Endothelial cell of umbilical vein (primary cell): Measurements from ENCODE around the gene ARHGAP45.

ENCODE experiments used
- CTCF ChIP-seq, 2 donors: IDR thresholded peaks; 1 replicate in 1 of 2; 2 replicates in 1 of 2; pipeline ENCODE4 v1.5.1; 2011; ENCODE audit warnings: low read length in 2 of 2, mild to moderate bottlenecking in 2 of 2, moderate library complexity in 2 of 2, control low read depth in 1 of 2, inconsistent platforms in 1 of 2, low read depth in 1 of 2; ENCODE audit not compliant: insufficient read depth in 1 of 2; ENCODE audit errors: extremely low read depth in 1 of 2
- EZH2 ChIP-seq: IDR thresholded peaks from 2 replicates; pipeline ENCODE4 v1.6.1; 2012; ENCODE audit warnings: borderline replicate concordance, low read depth, mild to moderate bottlenecking, moderate library complexity, low read length, inconsistent platforms; ENCODE audit not compliant: severe bottlenecking
- POLR2A ChIP-seq: IDR thresholded peaks from 2 replicates; pipeline ENCODE4 v1.6.1; 2012; ENCODE audit warnings: low read depth, mild to moderate bottlenecking, control low read depth, low read length
- POLR2AphosphoS5 ChIP-seq: IDR thresholded peaks from 2 replicates; pipeline ENCODE4 v1.6.1; 2012; ENCODE audit warnings: low read depth, mild to moderate bottlenecking, control low read depth, low read length, moderate library complexity; ENCODE audit not compliant: insufficient read depth

GRCh38 chr19:1104311-1105007, 37.5 kb downstream of the ARHGAP45 start:
- TF ChIP-seq CTCF (IDR thresholded peaks at IDR 0.05; ENCODE audit: extremely low read depth in 1 of 2, insufficient read depth in 1 of 2, low read depth in 1 of 2, low read length in 2 of 2) (no peak), POLR2AphosphoS5 (peak; percentile 34), POLR2A (no peak), EZH2 (no peak)
